Measurements from ENCODE around the gene TMPRSS9. TPM values are rescaled to one million over a fixed set of nuclear protein-coding genes. Genes with fewer than 3 reads are reported as not detected.

TMPRSS9 gene
- total RNA-seq, 1 experiment from 2014 or later, result 0.66 TPM

DNA sequence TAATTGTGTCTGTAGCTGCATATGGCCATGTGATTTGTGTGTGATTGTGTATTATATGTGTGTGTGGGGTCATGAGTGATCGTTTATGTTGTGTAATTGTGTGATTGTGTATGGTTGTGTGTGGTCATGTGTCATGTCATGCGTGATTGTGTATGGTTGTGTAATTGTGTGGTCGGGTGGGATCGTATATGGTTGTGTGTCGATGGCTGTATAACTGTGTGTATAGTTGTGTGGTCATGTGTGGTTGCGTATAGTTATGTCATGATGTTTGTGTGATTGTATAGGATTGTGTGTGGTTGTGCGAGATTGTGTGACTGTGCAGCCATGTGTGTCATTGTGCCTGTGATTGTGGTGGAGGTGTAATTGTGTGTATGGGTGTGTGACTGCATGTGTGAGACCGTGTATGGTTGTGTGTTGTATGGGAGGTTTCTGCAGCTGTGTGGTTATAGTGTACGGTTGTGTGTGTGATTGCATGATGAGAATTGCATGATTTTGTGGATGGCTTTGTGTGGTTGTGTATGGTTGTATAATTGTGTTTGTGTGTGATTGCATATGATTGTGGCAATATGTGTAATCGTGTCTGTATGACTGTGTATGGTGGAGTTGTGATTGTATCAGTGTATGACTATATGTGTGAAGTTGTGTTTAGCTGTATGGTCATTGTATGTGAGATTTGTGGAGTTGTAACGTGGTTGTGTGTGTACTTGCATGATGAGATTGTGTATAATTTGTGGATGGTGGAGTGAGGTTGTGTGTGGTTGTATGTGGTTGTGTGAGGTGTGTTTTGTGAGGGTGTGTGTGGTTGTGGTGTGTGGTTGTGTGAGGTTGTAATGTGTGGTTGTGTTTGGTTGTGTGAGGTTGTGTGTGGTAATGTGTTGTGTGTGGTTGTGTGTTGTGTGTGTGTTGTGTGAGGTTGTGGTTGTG is 2.2 kb downstream of the TMPRSS9 start:
- no peak overlapping the region for H3K27ac Mint-ChIP-seq (ENCODE audit: unreplicated experiment)
- Histone ChIP-seq H3K9me3 (no peaks in the 10 kb centered on the region), H3K27me3 (replicated peaks; ENCODE audit: control insufficient read depth, insufficient read depth, low read length) (no peaks in the 10 kb centered on the region), H3K4me3 (ENCODE audit: low read depth, low read length) (no peak overlapping the region), H3K36me3 (ENCODE audit: control insufficient read depth, insufficient read depth, low read length) (no peaks in the 10 kb centered on the region), H3K4me1 (no peaks in the 10 kb centered on the region)
- TF ChIP-seq, protein P1, sequence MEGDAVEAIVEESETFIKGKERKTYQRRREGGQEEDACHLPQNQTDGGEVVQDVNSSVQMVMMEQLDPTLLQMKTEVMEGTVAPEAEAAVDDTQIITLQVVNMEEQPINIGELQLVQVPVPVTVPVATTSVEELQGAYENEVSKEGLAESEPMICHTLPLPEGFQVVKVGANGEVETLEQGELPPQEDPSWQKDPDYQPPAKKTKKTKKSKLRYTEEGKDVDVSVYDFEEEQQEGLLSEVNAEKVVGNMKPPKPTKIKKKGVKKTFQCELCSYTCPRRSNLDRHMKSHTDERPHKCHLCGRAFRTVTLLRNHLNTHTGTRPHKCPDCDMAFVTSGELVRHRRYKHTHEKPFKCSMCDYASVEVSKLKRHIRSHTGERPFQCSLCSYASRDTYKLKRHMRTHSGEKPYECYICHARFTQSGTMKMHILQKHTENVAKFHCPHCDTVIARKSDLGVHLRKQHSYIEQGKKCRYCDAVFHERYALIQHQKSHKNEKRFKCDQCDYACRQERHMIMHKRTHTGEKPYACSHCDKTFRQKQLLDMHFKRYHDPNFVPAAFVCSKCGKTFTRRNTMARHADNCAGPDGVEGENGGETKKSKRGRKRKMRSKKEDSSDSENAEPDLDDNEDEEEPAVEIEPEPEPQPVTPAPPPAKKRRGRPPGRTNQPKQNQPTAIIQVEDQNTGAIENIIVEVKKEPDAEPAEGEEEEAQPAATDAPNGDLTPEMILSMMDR (IDR thresholded peaks at IDR 0.05; ENCODE audit: insufficient read depth in 1 of 2, low read depth in 1 of 2, low read length in 1 of 2, severe bottlenecking in 1 of 2, unreplicated experiment in 1 of 2), result no peak
- peaks cover 5% of the 10 kb centered on the region for H3K36me3 Mint-ChIP-seq (ENCODE audit: insufficient read depth, unreplicated experiment)
- intact Hi-C loops (cut with micrococcal nuclease; ENCODE audit: unreplicated experiment), result no loop called here
- no peaks in the 10 kb centered on the region for H3K9me3 Mint-ChIP-seq (ENCODE audit: unreplicated experiment)
- DNase-seq, result no peak
- ChIA-PET CTCF (interaction anchor here (0.6 kb wide), 1 partner anchor 74 kb away, joined by 3 read pairs; no protein-coding TSS in a partner anchor), POLR2A (no interaction called here)
- no TSS peak for BruUV-seq (replicated peaks)
- no peaks in the 10 kb centered on the region for H3K4me1 Mint-ChIP-seq (ENCODE audit: low read depth, unreplicated experiment)
- no peak overlapping the region for H3K4me3 Mint-ChIP-seq (ENCODE audit: unreplicated experiment)
- H3K27me3 Mint-ChIP-seq (ENCODE audit: insufficient read depth, unreplicated experiment), result no peaks in the 10 kb centered on the region

DNA sequence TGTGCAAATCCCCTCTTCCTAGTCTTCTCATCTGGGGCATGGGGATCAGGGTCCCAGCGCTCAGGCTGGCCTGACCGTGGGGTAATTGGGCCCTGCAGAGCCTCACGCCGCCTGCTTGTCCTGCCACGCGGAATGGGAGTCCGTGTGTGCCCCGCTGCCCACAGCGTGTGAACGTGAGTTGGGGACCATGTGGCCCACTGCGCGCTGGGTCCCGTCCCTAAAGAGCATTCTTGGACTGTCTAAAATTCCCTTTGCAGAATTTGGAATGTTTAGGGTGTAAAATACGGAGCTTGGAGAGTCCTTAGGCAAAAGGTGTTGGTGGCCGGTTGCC is 2.9 kb downstream of the TMPRSS9 start:
- POLR2A ChIA-PET, result no interaction called here
- no peaks in the 10 kb centered on the region for H3K9me3 Mint-ChIP-seq (ENCODE audit: unreplicated experiment)
- H3K4me3 ChIP-seq (ENCODE audit: low read depth, low read length), result no peak overlapping the region
- H3K4me3 Mint-ChIP-seq (ENCODE audit: unreplicated experiment), result no peak overlapping the region
- no peaks in the 10 kb centered on the region for H3K36me3 ChIP-seq (ENCODE audit: control insufficient read depth, insufficient read depth, low read length)
- H3K27ac Mint-ChIP-seq (ENCODE audit: unreplicated experiment), result no peak overlapping the region
- H3K9me3 ChIP-seq, result no peaks in the 10 kb centered on the region
- no peaks in the 10 kb centered on the region for H3K27me3 Mint-ChIP-seq (ENCODE audit: insufficient read depth, unreplicated experiment)
- intact Hi-C loops (cut with micrococcal nuclease; ENCODE audit: unreplicated experiment), result no loop called here
- CTCF ChIA-PET, result interaction anchor here (0.6 kb wide), 1 partner anchor 74 kb away, joined by 3 read pairs; no protein-coding TSS in a partner anchor
- TF ChIP-seq, protein P1 (IDR thresholded peaks at IDR 0.05; ENCODE audit: insufficient read depth in 1 of 2, low read depth in 1 of 2, low read length in 1 of 2, severe bottlenecking in 1 of 2, unreplicated experiment in 1 of 2), result no peak
- no peaks in the 10 kb centered on the region for H3K27me3 ChIP-seq (replicated peaks; ENCODE audit: control insufficient read depth, insufficient read depth, low read length)
- DNase-seq, result no peak
- H3K4me1 Mint-ChIP-seq (ENCODE audit: low read depth, unreplicated experiment), result peaks cover under 1% of the 10 kb centered on the region
- no peaks in the 10 kb centered on the region for H3K4me1 ChIP-seq
- peaks cover 5% of the 10 kb centered on the region for H3K36me3 Mint-ChIP-seq (ENCODE audit: insufficient read depth, unreplicated experiment)
- BruUV-seq (replicated peaks), result no TSS peak

DNA sequence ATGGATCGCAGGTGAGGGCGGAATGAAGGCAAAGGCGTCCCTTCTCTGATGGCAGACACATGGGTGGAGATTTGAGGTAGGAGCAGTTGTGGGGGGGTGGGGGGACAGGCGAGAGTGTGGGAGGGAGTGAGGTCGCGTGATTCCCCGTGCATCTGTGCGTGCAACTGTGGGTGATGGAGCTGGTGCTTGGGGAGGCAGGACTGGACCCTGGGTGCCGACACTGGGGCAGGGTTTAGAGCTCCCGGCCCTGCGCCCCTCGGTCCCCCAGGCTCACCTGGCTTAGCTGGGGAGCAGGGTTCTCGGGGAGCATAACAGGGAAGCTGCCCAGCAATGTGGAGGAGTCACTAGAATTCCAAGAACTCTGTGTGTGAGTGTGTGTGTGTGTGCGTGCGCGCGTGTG is 3.4 kb downstream of the TMPRSS9 start:
- H3K36me3 ChIP-seq (ENCODE audit: control insufficient read depth, insufficient read depth, low read length), result no peaks in the 10 kb centered on the region
- Mint-ChIP-seq H3K9me3 (ENCODE audit: unreplicated experiment) (no peaks in the 10 kb centered on the region), H3K27me3 (ENCODE audit: insufficient read depth, unreplicated experiment) (no peaks in the 10 kb centered on the region), H3K4me3 (ENCODE audit: unreplicated experiment) (no peak overlapping the region), H3K4me1 (ENCODE audit: low read depth, unreplicated experiment) (peaks cover 5% of the 10 kb centered on the region), H3K36me3 (ENCODE audit: insufficient read depth, unreplicated experiment) (peaks cover 10% of the 10 kb centered on the region), H3K27ac (ENCODE audit: unreplicated experiment) (no peak overlapping the region)
- intact Hi-C loops (cut with micrococcal nuclease; ENCODE audit: unreplicated experiment), result no loop called here
- CTCF ChIA-PET, result no interaction called here
- no peaks in the 10 kb centered on the region for H3K4me1 ChIP-seq
- no peak overlapping the region for H3K4me3 ChIP-seq (ENCODE audit: low read depth, low read length)
- DNase-seq, result no peak
- no peaks in the 10 kb centered on the region for H3K27me3 ChIP-seq (replicated peaks; ENCODE audit: control insufficient read depth, insufficient read depth, low read length)
- POLR2A ChIA-PET, result no interaction called here
- no peaks in the 10 kb centered on the region for H3K9me3 ChIP-seq
- TF ChIP-seq, protein P1 (IDR thresholded peaks at IDR 0.05; ENCODE audit: insufficient read depth in 1 of 2, low read depth in 1 of 2, low read length in 1 of 2, severe bottlenecking in 1 of 2, unreplicated experiment in 1 of 2), result no peak
- no TSS peak for BruUV-seq (replicated peaks)

Measured in Caco-2 (cell line).